DLD1 (cell line): ENCODE results near the gene HMX3.

Experiments used
- in situ Hi-C: cut with HindIII; loops from 2 replicates; pipeline ENCODE4 v1.10.0; 2017; ENCODE audit warnings: low sequenced_read_pairs

Gene HMX3

DNA sequence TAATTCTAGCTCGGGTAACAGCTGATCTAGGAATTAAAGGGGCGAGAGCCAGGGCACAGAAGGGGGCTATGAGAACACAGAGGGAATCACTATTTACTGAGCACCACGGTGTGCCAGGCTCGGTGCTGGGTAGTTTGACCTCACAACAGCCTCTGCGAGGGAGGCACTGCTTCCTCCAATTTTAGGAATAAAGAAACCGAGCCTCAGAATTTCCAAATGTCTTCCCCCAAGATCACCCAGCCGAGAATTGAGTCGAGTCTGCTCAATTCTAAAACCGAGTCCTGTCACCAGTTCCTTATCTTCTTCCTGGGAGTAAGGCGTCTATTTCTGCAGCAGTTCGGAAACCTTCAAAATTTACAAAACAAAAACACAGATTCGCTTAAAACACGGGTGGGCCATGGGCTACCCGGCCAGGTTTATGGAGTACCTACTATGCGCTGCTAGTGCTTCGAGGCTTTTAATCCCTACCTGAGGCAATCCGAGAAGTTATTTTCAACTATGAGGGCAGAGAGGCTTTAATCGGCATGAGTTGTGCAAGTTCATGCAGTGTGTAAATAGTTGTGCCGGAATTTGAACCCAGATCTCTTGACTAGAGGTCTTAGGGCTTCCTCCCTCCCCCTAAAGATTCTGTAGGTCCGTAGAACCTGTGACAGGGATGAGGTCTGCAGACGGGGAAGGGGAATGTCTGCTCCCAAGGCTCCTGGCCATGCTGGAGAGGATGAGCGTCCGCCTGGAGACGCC is 11.3 kb downstream of the HMX3 start:
- in situ Hi-C loops, result no loop called here

DNA sequence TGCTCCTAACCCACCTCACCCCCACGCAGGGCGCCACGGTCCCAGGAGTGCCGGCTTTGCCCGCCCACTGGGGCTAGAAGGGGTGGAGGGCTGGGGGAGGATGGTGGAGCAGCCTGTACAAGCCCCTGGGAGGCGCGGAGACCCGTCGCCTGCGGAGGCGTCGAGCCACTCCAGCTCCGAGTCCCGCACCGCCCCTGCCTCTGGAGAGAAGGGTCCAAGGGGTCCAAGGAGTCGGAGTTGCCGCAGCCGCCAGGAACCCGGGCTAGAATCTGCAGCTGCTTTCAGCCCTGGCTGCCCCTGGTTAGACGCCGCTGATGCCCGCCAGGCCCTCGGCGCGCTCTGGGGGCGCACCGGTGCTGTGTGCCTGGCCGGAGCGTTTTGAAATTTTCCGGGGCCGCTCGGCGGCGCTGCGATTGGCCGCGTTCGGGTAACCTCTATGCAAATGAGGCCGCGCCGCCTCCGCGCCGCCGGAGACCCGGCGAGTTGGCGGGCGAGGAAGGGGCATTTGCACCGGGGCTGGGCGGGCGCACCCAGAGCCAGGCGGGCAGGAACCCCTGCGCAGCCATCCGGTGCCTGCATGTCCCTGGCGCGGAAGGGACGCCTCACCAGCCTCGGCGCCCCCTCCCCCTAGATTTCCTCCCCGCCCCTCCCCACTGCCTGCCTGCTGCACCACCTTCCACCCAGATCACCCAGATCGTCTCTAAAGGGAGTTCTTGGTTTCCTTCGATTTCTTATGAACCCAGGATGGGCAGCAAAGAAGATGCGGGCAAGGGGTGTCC is 12.1 kb downstream of the HMX3 start, which contains the start of gene HMX2:
TSS of gene HMX2 (plus strand) at position 502 of the 779 bp plus-strand sequence. CDS start at position 745, 243 bp downstream.
- in situ Hi-C loops, result no loop called here

GRCh38 chr10:123148414-123149161 is 12.8 kb downstream of the HMX3 start:
- in situ Hi-C loops, result no loop called here

DNA sequence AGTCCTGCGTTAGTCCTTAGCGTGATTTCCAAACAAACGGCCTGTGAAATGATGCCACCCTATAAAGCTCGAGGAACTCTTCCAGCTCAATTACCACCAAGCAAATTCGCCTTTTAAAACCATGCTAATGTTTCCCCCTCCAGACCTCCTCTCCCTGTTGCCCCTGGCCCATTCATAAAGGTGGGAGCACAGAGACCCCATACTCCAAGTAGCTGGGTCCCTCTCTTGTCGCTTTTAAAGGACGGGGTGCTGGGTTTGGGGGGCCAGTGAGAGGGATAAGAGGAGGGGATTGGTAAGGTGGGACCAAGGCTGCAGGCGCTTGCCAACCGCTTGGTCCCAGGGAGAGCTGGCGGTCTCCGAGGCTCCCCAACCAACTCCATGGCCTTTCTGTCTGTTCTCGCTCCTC is 13.4 kb downstream of the HMX3 start:
- in situ Hi-C loops, result no loop called here

DNA sequence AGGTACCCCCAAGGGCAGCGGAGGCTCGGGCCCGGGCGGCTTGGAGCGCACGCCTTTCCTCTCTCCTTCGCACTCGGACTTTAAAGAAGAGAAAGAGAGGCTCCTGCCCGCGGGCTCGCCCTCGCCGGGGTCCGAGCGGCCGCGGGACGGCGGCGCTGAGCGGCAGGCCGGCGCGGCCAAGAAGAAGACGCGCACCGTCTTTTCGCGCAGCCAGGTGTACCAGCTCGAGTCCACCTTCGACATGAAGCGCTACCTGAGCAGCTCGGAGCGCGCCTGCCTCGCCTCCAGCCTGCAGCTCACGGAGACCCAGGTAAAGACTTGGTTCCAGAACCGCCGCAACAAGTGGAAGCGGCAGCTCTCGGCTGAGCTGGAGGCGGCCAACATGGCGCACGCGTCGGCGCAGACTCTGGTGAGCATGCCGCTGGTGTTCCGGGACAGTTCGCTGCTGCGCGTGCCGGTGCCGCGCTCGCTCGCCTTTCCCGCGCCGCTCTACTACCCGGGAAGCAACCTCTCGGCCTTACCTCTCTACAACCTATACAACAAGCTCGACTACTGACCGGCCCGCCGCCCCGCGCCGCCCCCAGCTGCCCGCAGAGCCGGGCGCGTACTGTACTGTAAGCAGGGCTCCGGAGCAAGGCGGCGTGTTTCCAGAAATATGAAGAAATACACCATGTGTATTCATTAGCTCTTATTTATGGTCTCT is 13.9 kb downstream of the HMX3 start:
- in situ Hi-C loops, result no loop called here

- in situ Hi-C loops, result no loop called here
Observed at GRCh38 chr10:123150271-123150985, 14.7 kb downstream of the HMX3 start.

GRCh38 chr10:123150986-123151736 is 15.4 kb downstream of the HMX3 start:
- in situ Hi-C loops, result no loop called here

DNA sequence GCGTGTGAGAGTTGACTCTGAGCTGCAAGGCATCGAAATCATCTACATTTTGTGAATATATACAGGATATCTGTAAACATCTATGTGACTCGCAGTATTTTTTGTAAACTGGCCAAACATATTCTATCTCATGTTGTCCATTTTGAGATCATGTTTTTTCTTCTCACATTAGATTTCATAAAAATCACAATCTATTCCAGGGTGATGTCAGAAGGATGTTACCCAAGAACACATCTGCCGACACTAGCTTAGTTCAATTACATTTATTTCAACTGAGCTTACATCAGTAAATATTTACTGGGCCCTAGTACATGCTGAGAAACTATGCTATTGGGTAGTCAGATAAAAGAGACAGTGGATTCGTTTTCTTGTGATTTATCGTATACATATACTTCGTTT is 16.0 kb downstream of the HMX3 start:
- in situ Hi-C loops, result no loop called here

DNA sequence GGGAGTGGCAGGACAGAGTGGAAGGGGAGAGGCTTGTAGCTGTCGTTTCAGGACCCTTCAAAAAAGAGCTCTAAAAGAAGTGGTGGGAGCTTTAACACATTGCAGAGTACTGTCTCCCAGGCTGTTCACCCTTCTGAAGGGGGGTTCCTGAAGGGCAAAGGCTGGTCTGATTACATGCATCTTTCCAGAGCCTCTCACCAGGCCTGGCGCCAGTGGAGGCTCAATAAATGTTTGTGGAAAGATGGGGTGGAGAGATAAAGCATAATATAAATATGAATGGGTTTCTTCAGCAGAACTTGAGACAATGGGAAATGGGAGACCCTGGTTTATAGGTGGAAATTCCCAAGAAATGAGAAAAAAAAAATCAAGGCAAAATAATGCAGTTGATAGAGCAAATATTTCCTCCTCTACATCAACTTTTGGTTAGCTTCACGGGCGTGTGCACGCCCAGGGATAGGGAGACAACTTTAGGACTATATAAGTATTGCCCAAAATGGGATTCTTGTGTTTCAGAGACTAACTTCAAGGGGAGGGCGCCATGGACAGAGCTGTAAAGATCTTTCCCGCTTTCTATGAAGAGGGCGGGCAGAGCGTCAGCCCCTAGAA is 17.8 kb downstream of the HMX3 start:
- in situ Hi-C loops, result no loop called here

DNA sequence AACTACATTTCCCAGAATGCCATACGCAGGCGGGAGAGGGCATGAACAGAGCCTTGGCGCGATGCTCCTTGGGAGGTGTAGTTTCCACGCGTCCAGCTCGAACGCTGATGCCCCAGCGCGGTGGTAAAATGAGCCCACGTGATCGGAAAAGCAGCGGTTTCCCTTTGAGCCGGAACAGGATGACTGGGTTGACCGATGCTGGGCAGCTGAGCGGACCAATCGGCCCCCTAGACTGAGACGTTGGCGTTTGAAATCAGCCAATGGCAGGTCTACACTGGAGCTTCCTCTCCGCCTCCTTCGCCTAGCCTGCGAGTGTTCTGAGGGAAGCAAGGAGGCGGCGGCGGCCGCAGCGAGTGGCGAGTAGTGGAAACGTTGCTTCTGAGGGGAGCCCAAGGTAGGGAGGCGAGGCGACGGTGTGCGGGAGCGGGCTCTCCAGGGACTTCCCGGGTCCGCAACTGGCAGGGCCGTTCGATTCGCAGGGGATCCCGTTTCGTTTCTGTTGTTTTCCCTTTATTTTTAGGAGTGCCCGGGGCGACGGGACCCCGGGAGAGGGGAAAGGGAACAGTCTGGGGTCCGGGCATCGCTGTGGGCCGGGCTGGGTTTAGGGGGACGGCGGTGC is 18.4 kb downstream of the HMX3 start, which contains the start of gene BUB3:
TSS of gene BUB3 (plus strand) at position 311 of the 619 bp plus-strand sequence. CDS start 516 bp downstream, outside the sequence.
- in situ Hi-C loops, result no loop called here

DNA sequence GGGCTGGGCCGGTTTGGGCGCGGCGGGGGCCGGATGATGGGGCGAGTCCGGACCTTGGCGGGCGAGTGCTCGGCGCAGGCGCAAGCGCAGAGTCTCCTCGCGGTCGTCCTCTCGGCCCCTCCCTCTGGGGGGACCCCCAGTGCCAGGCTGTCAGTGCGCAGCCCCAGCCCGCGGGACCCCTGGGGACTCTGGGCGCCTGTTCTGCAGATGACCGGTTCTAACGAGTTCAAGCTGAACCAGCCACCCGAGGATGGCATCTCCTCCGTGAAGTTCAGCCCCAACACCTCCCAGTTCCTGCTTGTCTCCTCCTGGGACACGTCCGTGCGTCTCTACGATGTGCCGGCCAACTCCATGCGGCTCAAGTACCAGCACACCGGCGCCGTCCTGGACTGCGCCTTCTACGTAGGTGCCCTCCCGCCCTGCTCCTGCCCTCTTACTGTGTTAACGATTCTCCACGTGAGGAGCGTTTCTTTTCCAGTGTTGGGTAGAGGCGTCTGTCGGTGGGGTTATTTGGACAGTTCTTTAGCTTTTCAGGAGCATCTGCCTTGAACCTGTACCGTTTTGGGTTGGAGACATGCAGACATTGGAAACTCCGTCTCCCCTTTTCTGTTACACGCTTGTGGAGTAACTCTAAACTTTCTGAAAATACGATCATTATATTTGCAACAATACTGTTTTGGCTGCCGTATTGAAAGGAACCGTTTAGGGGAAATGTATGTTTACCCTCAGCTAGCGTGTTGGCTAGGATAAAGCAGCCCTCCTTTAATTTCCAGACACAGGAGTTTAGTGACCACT is 19.1 kb downstream of the HMX3 start:
- in situ Hi-C loops, result no loop called here

- in situ Hi-C loops, result no loop called here
Observed at GRCh38 chr10:123156078-123156477, 20.3 kb downstream of the HMX3 start.

DNA sequence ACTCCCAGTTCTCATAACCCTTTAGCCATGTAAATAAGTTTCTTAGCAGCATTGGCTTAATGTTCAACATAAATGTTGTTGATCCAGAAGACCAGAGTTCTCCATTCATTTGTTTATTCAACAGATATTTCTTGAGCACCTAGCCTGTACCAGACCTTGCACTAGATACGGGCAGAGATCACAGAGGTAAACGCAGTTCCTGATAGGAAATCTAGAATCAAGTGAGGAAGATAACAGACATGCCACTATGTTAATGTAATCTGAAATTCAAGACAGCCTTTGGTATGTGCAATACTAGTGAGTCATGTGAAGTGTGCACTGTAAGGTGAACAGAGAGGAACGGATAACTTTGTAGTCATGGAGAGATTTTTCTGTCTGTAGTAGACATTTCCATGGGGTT is 21.4 kb downstream of the HMX3 start:
- in situ Hi-C loops, result no loop called here

- in situ Hi-C loops, result no loop called here
Observed at GRCh38 chr10:123158682-123159081, 22.9 kb downstream of the HMX3 start.

DNA sequence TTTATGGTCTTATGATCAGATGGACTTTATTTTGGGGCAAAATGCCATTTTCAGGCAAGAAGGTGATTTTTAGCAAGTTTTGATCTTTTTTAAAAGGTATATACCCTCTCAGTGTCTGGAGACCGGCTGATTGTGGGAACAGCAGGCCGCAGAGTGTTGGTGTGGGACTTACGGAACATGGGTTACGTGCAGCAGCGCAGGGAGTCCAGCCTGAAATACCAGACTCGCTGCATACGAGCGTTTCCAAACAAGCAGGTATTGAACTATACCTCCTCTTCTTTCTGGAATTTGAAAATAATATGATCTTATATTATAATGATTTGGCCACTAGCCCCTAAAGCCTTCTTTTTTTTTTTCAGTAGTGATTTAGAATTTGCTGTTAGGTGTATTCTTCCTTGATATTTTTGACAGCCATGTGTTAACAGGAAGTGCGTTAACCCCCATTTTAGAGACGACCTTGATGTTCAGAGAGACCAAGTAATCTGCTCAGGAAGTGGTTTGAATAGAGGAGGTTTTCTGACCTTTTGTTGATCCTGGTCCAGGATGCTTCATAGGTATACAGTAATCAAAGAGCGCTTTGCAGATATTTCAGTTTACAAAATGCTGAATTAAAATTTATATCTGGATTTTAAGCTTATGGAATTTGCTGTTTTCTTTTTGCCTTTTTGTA is 24.7 kb downstream of the HMX3 start:
- in situ Hi-C loops, result no loop called here

DNA sequence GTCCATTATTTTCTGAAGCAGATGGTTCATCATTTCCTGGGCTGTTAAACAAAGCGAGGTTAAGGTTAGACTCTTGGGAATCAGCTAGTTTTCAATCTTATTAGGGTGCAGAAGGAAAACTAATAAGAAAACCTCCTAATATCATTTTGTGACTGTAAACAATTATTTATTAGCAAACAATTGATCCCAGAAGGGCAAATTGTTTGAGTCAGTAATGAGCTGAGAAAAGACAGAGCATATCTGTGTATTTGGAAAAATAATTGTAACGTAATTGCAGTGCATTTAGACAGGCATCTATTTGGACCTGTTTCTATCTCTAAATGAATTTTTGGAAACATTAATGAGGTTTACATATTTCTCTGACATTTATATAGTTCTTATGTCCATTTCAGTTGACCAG is 28.5 kb downstream of the HMX3 start:
- in situ Hi-C loops, result no loop called here

DNA sequence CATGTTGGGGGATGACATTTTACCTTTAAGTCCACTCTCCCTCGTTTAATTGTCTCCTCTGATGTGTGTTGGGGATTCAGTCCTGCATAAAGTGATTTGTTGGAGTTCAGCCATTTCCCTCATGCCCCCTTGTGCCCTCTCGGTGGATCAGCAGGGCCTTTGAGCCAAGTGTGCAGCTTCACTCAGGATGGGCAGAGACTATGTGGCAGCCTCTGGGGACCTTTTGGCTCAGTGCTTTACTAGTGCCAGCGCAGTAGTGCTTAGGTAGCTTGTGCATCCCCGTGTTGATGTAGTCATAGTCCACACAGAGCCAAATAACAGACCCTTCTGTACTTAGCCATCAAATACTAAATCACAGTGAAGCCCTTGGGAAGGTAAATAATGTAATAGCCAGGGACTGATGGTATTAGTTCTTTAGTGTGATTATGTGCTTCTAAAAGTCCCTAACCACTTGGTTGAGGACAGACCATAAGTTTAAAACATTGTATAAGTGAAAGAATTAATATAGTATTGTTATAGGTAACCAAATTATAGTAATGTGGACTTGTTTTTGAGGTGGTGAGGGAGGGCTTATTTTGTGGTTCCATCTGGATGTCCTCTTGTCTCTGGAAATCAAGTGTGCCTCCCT is 29.8 kb downstream of the HMX3 start:
- in situ Hi-C loops, result no loop called here
